HG02571 (cell line): ENCODE data around the gene VAV1.
"Not testable (repeated sequence)": the region's sequence is repeated elsewhere in the genome, so short reads cannot be mapped to it uniquely, and the experiment has no call there.

Source experiments
- ATAC-seq: cut with Tn5 transposase; IDR thresholded peaks from one replicate; pipeline ENCODE4 v1.9.1; 2021; ENCODE audit warnings: mild to moderate bottlenecking, moderate library complexity; ENCODE audit not compliant: unreplicated experiment

The VAV1 gene

DNA sequence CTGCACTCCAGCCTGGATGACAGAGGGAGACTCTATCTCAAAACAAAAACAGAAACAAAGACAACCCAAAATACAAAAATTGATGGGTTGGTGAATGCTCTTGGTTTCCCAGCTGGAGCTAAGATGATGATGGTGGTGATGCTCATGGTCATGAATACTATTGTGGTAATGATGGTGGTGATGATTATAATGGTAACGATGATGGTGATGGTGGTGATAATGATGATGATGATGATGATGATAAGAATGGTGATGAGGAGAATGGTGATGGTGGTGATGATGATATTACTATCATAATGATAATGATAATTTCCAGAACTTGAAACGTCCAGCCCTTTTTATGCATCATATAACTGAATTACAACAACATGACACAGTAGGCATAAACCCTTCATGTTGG is 40.1 kb downstream of the VAV1 start:
- no peak for ATAC-seq

DNA sequence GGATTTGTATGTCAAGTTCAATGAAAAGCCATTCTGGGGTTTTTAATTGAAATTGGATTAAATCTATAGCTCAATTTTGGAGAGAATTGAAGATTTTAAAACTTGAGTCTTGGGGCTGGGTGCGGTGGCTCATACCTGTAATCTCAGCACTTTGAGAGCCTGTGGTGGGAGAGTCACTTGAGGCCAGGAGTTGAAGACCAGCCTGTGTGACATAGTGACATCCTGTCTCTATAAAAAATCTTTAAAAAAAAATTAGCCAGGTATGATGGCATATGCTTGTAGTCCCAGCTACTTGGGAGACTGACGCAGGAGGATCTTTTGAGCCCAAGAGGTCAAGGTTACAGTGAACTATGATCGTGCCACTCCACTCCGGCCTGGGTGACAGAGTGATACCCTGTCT is 41.2 kb downstream of the VAV1 start:
- no peak for ATAC-seq

- no peak for ATAC-seq
Observed at GRCh38 chr19:6817179-6817578, 44.7 kb downstream of the VAV1 start.

- no peak for ATAC-seq
Observed at GRCh38 chr19:6818246-6818645, 45.7 kb downstream of the VAV1 start.

DNA sequence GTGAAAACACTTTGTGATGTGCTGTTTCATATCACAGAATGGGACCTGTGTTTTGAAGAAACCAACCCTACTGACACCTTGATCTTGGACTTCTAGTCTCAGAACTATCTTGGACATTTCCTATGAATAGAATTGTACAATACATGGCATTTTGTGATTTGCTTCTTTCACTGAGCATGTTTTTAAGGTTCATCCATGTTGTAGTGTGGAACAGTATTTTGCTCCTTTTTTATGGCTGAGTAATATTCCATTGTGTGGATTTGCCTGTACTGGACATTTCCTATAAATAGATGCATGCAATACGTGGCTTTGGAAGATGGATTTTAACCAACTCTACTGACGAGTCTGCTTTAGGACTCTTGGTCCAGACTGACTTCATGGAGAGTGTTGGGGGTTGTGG is 46.8 kb downstream of the VAV1 start:
- ATAC-seq = no peak

DNA sequence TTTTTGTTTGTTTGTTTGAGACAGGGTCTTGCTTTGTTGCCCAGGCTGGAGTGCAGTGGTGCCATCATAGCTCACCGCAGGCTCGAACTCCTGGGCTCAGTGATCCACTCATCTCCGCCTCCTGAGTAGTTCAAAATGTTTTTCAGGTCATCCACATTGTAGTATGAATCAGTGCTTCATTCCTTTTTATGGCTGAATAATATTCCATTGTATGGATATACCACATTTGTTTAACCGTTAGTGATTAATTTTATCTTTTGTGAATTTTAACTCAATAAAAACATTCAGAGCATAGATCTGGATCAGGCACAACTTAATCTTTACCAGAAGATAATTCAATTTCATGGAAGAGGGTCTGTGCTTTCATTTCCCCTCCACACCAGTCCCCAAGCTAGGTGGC is 47.7 kb downstream of the VAV1 start:
- ATAC-seq = no peak

- no peak for ATAC-seq
Observed at GRCh38 chr19:6821639-6822310, 49.3 kb downstream of the VAV1 start.

- ATAC-seq = no peak
Observed at GRCh38 chr19:6822311-6822670, 49.8 kb downstream of the VAV1 start.

DNA sequence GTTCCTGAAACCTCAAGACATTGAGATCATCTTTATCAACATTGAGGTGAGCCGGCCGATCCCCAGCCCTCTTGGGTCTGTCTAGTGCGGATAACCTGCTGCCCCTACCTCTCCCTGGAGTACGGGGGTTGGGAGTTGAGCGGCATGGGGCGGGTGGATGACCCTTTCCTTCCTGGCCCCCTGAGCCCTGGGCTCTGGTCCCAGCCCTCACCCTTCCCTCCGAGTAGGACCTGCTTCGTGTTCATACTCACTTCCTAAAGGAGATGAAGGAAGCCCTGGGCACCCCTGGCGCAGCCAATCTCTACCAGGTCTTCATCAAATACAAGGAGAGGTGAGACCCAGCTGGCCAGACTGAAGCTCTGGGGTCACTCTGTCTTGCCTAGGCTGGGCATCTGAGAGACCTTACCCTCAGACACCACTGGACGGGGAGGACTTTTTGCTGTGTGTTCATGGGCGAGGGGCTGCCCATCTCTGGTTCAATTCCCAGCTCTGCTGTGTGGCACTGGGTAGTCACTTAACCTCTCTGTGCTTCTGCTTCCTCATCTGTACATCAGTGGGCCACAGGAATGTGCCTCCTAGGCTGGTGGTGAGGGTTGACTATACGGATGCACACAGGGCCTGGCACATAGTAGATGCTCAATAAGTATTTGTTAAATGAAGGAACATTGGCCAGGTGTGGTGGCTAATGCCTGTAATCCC is 52.7 kb downstream of the VAV1 start:
- ATAC-seq = no peak

DNA sequence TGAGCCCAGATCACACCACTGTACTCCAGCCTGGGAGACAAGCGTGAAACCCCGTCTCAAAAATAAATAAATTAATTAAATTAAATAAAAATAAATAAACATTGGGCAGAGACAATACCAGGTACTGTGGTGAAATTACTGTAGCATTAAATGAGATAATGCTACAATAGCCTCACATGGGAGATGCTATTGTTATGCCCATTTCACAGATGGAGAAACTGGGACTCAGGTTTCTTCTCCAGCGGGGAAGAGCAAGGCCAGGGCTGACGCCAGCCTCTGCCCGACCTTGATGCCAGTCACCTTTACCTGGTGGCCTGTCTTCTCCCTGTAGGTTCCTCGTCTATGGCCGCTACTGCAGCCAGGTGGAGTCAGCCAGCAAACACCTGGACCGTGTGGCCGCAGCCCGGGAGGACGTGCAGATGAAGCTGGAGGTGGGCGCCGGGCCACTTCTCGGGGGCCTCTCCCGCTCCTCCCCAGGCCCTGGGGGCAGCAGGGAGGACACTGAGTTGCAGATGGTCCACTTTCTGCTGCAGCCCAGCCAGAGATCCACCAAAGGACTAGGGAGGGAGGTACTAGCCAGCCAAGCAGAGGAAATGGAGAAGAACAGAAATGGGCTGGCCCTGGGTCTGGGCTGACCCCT is 53.9 kb downstream of the VAV1 start:
- ATAC-seq = no peak

GRCh38 chr19:6828306-6828697 is 55.8 kb downstream of the VAV1 start:
- no peak for ATAC-seq

- ATAC-seq = no peak
Observed at GRCh38 chr19:6828698-6829633, 56.5 kb downstream of the VAV1 start.

DNA sequence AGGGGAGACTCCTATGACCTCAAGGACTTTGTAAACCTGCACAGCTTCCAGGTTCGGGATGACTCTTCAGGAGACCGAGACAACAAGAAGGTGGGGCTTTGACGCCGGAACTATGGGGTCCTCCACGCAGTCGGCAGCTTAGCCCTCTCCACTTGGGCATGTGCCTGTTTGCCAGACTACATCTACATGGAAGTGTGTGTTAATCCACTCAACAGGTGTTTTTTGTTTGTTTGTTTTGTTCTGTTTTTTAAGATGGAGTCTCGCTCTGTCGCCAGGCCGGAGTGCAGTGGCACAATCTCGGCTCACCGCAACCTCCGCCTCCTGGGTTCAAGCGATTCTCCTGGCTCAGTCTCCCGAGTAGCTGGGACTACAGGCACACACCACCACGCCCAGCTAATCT is 57.3 kb downstream of the VAV1 start:
- ATAC-seq = not testable (repeated sequence)

- not testable (repeated sequence) for ATAC-seq
Observed at GRCh38 chr19:6831084-6831483, 58.6 kb downstream of the VAV1 start.

DNA sequence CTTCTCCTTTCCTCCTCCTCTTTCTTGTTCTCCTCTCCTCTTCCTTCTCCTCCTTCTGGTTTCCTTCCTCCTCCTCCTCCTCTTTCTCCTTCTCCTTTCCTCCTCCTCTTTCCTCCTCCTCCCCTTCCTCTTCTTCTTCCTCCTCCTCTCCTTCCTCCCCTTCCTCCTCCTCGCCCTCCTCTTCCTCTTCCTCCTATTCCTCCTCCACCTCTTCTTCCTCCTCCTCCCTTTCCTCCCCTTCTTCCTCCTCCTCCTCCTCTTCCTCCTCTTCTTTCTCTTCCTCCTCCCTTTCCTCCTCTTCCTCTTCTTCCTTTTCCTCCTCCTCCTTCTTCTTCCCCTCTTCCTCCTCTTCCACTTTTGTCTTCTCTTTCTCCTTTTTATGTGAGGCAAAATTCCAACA is 59.9 kb downstream of the VAV1 start:
- ATAC-seq = no peak

DNA sequence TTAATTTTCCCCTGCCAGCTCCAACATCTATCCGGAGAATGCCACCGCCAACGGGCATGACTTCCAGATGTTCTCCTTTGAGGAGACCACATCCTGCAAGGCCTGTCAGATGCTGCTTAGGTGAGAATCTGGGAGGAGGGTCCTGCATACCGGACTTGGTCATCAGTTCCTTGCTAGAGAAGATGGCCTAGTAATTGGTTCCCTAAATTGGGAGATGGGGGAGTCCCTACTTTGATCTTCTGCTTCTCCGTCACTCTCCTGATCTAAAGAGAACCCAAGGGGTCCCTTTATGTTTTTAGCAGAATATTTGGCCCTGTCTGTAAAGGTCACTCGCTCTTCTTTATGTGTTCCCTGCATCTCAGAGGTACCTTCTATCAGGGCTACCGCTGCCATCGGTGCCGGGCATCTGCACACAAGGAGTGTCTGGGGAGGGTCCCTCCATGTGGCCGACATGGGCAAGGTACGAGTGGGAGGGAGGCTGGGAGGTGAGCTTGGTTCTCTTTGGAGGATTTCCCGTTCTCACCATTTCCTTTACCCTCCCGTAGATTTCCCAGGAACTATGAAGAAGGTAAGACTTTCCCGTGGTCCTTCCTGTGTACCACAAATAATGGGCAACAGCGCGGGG is 60.8 kb downstream of the VAV1 start:
- no peak for ATAC-seq

DNA sequence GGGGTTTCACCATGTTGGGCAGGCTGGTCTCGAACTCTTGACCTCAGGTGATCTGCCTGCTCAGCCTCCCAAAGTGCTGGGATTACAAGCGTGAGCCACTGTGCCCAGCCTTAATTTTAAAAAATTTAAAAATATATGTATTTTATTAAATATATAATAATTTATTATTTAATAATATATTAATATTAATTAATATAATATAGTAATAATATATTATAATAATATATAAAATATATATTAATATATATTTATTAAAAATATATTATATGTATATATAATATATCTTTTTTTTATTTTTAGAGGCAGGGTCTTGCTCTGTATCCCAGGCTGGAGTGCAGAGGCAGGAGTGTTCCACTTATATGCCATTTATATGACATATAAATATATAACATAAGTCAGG is 61.9 kb downstream of the VAV1 start:
- no peak for ATAC-seq

GRCh38 chr19:6835501-6835900 is 63.0 kb downstream of the VAV1 start:
- no peak for ATAC-seq

- no peak for ATAC-seq
Observed at GRCh38 chr19:6837525-6837924, 65.0 kb downstream of the VAV1 start.

GRCh38 chr19:6838062-6838655 is 65.7 kb downstream of the VAV1 start:
- ATAC-seq = no peak
